ENCODE data around the gene FIGLA.
"Not testable (repeated sequence)": the region's sequence is repeated elsewhere in the genome, so short reads cannot be mapped to it uniquely, and the experiment has no call there.

Gene FIGLA

GRCh38 chr2:70807102-70807827, 16.8 kb upstream of the FIGLA start:
- no peak for DNase-seq

GRCh38 chr2:70806620-70807019, 16.2 kb upstream of the FIGLA start:
- DNase-seq, result no peak

DNA sequence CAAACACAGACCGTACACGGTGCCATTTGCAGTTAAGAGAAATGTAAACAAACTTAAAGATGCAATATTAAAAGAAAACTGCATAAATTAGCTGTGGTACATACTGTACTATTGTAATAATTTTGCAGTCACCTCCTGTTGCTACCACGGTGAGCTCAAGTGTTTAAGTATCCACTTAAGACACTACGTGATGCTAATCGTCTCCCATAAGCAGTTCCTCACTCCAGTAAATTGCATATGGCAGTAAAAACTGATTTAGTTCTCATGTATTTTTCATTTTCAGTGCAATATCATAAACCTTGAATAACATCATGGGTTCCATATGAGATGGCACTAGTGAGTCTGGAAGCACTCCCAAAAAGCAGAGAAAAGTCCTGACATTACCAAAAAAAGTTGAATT, 15.6 kb upstream of the FIGLA start:
- peak; percentile 37 for DNase-seq

GRCh38 chr2:70801607-70802263, 11.3 kb upstream of the FIGLA start:
- no peak for DNase-seq

- DNase-seq, result no peak
Observed at GRCh38 chr2:70799706-70800105, 9.3 kb upstream of the FIGLA start.

GRCh38 chr2:70797996-70798395, 7.6 kb upstream of the FIGLA start:
- DNase-seq, result not testable (repeated sequence)

- DNase-seq, result no peak
Observed at GRCh38 chr2:70797506-70797905, 7.1 kb upstream of the FIGLA start.

DNA sequence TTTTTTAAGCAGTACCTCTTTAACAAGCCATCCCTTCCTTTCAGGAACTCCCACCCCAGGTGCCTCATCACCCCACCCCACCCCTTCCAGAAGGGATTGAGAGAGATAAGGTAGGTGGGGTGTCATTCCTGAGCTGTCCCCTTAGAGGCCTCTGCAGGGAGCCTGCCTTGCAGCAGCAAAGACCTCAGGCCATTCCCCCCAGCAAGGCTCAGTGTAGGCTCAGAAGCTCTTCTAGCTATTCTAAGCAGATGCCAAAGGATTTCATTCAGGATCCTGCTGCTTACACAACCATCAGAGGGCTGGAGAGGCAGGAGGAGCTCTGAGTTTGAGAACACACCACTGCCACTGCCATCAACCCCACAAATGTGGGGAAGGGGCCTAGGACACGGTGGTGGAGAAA, 5.8 kb upstream of the FIGLA start:
- DNase-seq, result no peak

- no peak for DNase-seq
Observed at GRCh38 chr2:70795164-70795995, 4.9 kb upstream of the FIGLA start.

DNA sequence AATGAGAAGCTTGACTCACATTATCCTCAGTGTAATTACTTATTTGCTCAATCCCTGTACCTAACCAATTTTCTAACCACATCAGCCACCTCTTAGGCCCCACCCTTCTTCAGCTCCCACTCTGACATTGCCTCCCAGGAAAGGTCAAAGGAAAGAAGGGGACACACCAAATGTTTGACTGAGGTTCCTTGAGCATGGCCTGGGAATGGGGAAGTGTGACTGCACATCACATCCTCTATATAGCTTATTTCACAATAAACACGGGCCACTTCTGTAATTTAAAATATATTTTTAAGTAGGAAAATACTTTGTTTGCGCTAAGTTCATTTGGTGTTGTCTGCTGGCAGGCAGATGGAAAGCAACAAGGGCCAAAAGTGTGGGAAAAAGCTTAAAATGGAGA, 3.0 kb upstream of the FIGLA start:
- no peak for DNase-seq

DNA sequence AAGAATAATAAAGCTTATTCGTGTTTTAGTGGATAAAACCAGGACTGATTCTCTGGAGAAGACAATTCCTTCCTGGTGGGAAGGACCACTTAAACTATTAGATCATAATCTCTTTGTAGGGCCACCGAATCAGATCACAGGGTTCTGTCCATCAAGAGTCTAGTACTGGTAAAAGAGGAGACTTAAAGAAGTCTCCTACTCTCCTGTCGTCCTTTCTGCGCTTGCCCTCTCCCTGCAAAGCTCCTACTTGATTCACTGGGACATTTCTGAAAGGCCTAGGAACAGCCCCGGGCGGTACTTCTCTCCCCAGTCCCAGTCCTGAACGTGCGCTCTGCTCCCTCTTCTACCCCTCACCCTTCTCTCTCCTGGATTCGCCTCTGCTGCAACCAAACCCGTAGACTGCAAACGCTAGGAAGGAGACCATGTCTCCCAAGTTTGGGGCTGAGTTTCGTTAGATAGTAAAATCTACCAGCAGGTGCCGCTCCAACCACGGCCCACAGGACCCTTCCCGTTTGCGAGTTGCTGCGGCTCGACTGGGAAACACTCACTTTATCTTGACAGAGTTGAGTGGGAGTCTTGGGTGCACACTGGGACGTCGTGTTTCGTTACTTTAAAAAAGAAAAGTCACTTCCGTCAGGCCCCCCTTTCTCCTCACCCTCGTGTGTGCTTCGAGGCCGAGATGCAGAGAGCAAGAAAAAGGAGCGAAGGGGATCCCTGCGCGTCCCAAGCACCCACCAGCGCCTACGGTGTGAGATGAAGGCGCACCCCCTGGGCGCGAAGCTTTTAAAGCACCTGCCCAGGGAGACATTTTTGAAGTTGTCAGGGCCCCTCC, 923 bp downstream of the FIGLA start:
- peak; percentile 30 for DNase-seq

GRCh38 chr2:70785137-70785911, 5.1 kb downstream of the FIGLA start:
- no peak for DNase-seq

DNA sequence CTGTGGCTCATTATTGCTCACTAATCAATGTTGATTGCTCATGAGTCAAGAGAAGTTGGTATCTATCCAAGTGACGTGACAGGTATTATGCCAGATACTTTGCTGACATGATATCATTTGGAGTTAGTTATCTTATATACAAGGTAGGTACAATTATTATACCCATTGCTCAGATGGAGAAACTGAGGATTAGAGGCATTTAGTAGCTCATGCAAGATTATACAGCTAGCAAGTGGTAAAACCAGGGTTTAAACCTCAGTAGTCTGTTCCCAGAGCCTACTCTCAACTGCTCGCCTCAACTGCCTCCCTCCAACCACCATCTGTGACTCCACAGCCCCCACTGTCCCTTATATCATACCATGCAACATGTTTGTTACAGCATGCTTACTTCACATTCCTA, 6.1 kb downstream of the FIGLA start:
- DNase-seq, result no peak

- DNase-seq, result no peak
Observed at GRCh38 chr2:70779911-70780545, 10.4 kb downstream of the FIGLA start.

GRCh38 chr2:70779491-70779890, 11.0 kb downstream of the FIGLA start:
- DNase-seq, result no peak

DNA sequence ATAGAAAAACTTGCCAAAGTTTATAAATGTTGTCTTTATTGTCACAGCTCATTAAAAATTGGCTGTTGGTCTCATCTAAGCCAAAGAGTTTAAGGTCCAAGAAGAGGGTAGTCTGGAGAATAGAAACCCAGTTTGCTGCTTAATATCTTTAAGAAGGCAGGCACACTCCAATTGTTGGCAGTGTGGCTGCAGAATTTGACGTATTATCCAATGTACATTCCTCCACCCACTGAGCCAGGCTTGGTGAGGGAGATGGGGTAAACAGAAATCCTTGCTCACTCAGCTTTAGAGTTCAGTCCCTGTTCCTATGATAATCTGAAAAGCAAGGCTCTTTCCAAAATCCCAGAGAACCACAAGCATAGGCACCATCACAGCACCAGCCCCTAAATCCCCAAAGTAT, 11.8 kb downstream of the FIGLA start:
- DNase-seq, result no peak

DNA sequence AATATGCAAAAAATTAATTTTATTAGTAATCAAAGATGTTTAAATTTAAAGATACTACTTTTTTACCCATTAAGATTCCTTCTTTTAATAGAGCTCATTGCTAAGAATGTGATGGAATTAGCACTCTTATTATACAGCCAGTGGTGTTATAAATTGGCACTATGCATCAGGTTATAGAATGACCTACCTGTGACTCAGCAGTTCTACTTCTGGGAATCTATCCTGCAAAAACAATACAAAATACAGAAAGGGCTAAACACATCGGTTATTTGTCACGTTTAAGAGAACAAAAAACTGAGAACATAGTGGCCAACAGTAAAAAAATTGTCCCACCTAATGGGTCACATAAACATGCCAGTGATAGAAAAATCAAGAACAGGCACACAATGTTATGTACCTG, 13.0 kb downstream of the FIGLA start:
- no peak for DNase-seq

DNA sequence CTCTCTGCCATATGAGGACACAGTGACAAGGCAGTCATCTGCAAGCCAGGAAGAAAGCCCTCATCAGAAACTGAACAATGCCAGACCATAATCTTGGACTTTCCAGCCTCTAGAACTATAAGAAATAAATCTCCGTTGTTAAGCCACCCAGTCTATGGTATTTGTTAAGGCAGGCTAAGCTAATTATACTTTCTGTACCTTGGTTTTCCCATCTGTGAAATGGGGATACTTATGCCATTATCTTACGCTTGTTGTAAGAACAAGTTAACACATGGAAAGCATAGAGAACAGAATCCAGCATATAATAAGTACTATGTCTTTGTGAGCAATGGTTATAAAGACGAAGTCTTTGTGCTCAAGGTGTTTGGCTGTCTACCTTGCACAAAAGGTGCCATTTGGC, 14.2 kb downstream of the FIGLA start:
- no peak for DNase-seq

- no peak for DNase-seq
Observed at GRCh38 chr2:70775141-70775540, 15.3 kb downstream of the FIGLA start.

DNA sequence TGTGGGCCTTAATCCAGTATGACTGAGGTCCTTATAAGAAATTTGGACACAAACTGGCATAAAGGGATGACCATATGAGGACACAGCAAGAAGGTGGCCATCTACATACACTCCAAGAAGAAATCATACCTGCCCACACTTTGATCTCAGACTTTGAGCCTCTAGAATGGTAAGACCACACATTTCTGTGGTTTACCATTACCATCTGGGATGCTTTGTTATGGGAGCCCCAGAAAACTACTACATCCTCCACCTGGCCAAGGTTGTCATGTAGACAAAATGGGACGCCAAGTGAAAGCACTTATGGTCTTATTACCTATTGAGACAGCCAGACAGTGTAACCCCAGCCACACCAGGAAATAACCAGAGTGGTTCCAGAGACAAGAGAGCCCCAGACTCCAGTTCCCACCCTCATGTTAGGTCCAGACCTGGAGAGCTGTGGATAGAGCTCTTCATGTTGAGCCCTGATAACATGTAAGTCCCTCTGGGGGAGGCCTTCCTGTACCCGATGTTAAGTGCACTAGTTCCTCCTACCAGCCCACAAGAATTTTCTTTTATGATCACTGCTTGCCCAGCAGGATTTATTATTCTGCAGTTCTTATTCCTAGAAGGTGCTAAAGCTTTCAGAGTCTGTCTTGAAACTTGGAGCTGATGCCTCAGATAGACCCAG, 17.8 kb downstream of the FIGLA start:
- DNase-seq, result no peak

- DNase-seq, result no peak
Observed at GRCh38 chr2:70771446-70771845, 19.0 kb downstream of the FIGLA start.
